Right lung (tissue), 10 donors: ENCODE data around the gene HRH2. TPM values are rescaled to one million over a fixed set of nuclear protein-coding genes. Genes with fewer than 3 reads are reported as not detected.
"Not testable (repeated sequence)": the region's sequence is repeated elsewhere in the genome, so short reads cannot be mapped to it uniquely, and the experiment has no call there.

Experiments used
- DNase-seq, 2 donors: peaks; one replicate each; pipeline ENCODE4 v3.0.0-alpha.2; 2013
- long read RNA-seq, 8 donors: transcript quantifications; one replicate each; lab custom pipeline, GENCODE V29; 2026
- polyA plus RNA-seq, 5 donors: library from polyadenylated mRNA; unstranded; fragments of 120-200 nt; gene quantifications; one replicate each; pipeline versions ENCODE4 v1.2.1 to v1.2.3, GENCODE V29; 2013; ENCODE audit warnings: inconsistent platforms in 1 of 5, low replicate concordance in 1 of 5; ENCODE audit not compliant: insufficient read length in 5 of 5, insufficient read depth in 1 of 5

The HRH2 gene, protein sequence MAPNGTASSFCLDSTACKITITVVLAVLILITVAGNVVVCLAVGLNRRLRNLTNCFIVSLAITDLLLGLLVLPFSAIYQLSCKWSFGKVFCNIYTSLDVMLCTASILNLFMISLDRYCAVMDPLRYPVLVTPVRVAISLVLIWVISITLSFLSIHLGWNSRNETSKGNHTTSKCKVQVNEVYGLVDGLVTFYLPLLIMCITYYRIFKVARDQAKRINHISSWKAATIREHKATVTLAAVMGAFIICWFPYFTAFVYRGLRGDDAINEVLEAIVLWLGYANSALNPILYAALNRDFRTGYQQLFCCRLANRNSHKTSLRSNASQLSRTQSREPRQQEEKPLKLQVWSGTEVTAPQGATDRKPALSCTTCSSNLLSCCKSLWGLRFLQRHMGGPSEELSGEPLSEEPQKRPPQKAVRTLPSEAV
- polyA plus RNA-seq: 1 to 10 TPM; 5.2 to 9.0 (median 7.3) TPM
- long read RNA-seq, donor 1, full-length matches to known transcripts: 2 of 2 reads
- long read RNA-seq, donor 1, partial matches to known transcripts: 0 of 2 reads
- long read RNA-seq, donor 1, other reads (novel, unspliced or antisense): 0 of 2 reads
- long read RNA-seq, donor 2: 0 reads
- long read RNA-seq, donor 3, full-length matches to known transcripts: 2 of 2 reads
- long read RNA-seq, donor 3, partial matches to known transcripts: 0 of 2 reads
- long read RNA-seq, donor 3, other reads (novel, unspliced or antisense): 0 of 2 reads
- long read RNA-seq, donor 4, full-length matches to known transcripts: 3 of 3 reads
- long read RNA-seq, donor 4, partial matches to known transcripts: 0 of 3 reads
- long read RNA-seq, donor 4, other reads (novel, unspliced or antisense): 0 of 3 reads
- long read RNA-seq, donor 5, full-length matches to known transcripts: 1 of 1 reads
- long read RNA-seq, donor 5, partial matches to known transcripts: 0 of 1 reads
- long read RNA-seq, donor 5, other reads (novel, unspliced or antisense): 0 of 1 reads
- long read RNA-seq, donor 6, partial matches to known transcripts: 0 of 1 reads
- long read RNA-seq, donor 6, other reads (novel, unspliced or antisense): 0 of 1 reads
- long read RNA-seq, donor 7: 0 reads
- long read RNA-seq, donor 8: 0 reads

DNA sequence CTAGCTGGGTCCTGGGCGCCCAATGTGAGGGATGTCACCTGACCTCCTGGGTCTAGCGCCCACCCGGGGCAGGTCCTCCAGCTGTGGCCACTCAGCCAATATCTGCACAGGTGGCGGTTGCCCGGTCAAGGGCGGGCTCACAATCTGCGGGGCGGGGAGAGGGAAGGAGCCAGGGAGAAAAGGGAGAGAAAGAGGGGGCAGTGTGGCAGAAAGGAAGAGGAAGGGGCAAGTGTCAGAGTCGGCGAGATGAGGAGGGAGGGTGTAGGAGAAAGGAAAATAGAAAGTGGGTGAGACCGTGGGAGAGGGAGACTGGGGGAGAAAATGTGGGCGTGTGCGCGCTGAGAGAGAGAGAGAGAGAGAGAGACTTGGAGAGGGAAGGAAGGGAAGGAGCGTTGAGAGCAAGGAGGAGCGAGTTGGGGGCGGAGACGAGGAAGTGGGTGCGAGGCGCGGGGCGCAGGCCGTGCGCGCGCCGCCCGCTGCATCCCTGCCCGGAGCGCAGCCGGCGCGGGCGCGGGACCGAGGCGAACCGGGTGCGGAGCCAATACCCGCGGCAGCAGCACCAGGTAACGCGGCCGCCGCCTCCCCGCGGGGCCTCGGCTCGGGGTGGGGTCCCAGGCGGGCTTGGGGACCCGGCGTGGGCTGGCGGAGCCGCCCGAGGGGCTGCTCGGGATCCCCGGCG lies at the start of gene HRH2:
TSS of gene HRH2 (plus strand) at position 479 of the 679 bp plus-strand sequence. CDS start 25,163 bp downstream, outside the sequence.
- peak; percentile 17 to 20 for DNase-seq

GRCh38 chr5:175609526-175609925 lies 48.3 kb upstream of the HRH2 start:
- DNase-seq: no peak

- DNase-seq: no peak
Measured at GRCh38 chr5:175610381-175610780, 47.5 kb upstream of the HRH2 start.

GRCh38 chr5:175610898-175611297 lies 47.0 kb upstream of the HRH2 start:
- no peak for DNase-seq

DNA sequence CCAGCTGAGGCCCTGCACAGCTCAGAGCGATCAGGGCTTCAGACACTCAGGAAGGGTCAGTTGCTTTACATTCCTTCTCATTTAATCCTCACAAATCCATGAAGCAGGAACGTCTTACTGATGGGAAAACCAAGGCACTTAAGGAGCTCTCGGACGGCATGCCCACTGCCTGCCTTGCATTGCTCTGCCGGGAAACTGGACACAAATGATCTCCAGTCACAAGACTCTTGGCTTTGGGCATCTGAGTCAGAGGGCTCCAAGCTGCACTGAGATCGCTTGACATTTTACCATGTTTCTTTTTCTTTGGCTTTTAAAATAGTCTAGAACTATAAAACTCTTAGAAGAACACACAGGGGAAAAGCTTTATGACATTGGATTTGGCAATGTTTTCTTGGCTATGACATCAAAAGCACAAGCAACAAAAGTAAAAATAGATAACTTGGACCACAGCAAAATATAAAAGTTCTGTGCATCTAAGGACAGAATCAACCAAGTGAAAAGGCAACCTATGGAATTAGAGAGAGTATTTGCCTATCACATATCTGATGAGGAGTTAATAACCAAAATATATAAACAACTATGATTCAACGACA lies 43.6 kb upstream of the HRH2 start:
- no peak for DNase-seq

DNA sequence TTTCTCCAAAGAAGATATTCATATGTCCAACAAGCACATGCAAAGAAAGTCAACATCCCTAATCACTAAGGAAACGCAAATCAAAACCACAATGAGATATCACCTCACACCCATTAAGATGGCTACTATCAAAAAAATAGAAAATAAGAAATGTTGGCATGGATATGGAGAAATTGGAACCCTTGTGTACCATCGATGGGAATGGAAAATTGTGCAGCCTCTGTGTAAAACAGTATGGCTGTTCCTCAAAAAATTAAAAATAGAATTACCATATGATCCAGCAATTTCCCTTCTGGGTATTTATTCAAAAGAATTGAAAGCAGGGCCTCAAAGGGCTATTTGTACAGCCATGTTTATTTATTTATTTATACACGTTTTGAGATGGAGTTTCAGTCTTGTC lies 43.0 kb upstream of the HRH2 start:
- DNase-seq: no peak

- DNase-seq: no peak
Measured at GRCh38 chr5:175616083-175616482, 41.8 kb upstream of the HRH2 start.

DNA sequence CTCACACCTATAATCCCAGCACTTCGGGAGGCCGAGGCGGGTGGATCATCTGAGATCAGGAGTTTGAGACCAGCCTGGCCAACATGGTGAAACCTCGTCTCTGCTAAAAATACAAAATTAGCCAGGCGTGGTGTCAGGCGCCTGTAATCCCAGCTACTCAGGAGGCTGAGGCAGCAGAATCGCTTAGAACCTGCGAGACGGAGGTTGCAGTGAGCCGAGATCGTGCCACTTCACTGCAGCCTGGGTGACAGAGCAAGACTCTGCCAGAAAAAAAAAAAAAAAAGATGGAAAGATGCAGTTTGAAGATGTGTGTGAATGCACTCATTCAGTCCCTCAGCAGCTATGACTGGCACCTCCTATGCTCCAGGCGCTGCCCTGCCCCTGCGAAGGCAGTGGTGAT lies 41.3 kb upstream of the HRH2 start:
- DNase-seq: not testable (repeated sequence)

- DNase-seq: no peak
Measured at GRCh38 chr5:175617447-175617846, 40.4 kb upstream of the HRH2 start.

DNA sequence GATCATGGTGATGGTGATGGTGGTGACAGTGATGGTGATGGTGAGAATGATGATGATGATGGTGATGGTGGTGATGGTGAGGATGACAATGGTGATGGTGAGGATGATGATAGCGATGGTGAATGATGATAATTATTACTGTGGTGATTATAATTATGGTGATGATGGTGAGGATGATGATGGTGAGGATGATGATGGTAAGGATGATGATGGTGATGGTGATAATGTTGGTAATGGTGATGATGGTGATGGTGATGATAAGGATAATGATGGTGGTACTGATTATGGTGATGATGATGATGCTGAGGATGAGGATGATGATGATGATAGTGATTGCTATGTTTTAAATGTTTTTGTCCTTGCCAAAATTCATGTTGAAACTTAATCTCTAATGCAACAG lies 37.3 kb upstream of the HRH2 start:
- no peak for DNase-seq

GRCh38 chr5:175621971-175622370 lies 35.9 kb upstream of the HRH2 start:
- DNase-seq: no peak

GRCh38 chr5:175623088-175623487 lies 34.8 kb upstream of the HRH2 start:
- no peak for DNase-seq

GRCh38 chr5:175624316-175624715 lies 33.6 kb upstream of the HRH2 start:
- no peak for DNase-seq

- DNase-seq: no peak
Measured at GRCh38 chr5:175627005-175627404, 30.9 kb upstream of the HRH2 start.

- DNase-seq: no peak
Measured at GRCh38 chr5:175627739-175628138, 30.1 kb upstream of the HRH2 start.

GRCh38 chr5:175628668-175629067 lies 29.2 kb upstream of the HRH2 start:
- no peak for DNase-seq

DNA sequence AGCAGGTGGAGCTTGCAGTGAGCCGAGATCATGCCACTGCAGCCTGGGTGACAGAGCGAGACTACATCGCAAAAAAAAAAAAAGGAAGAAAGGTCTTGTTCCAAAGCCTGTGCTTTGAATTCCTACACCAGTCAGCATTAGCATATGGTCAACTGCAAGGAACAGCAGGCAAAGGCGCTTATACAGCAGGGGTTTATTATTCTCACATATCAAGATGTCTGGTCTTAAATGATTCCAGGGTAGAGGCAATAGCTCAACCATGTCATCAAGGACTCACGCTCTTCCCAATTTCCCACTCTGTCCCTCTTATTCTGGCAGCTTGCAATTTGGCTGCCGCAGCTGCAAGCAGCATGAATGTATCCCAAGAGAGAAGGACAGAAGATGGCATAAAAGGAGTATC lies 28.6 kb upstream of the HRH2 start:
- no peak for DNase-seq

DNA sequence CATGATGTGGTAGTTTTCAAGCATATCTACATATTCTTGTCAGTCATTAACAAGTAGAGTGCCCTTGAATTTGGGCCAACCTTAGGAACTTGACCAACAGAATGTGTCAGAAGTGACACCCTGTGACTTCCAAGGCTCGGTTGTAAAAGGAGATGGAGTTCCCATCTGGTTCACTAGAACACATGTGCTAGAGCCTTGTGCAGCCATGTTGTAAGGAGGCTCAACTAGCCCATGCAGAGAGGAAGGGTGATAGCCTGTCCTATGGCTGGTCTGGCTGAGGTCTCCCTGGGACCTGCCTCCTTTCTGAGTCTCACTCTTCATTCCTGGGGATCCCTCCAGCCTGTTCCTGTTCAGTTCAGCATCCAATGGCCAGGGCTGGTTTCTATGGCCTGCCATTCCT lies 28.1 kb upstream of the HRH2 start:
- no peak for DNase-seq

GRCh38 chr5:175635854-175636584 lies 21.9 kb upstream of the HRH2 start:
- no peak for DNase-seq

- no peak for DNase-seq
Measured at GRCh38 chr5:175638305-175638704, 19.6 kb upstream of the HRH2 start.
